Neural progenitor cell (in vitro differentiated cells): ENCODE data around the gene PRSS38. TPM values are rescaled to one million over a fixed set of nuclear protein-coding genes. Genes with fewer than 3 reads are reported as not detected.

Experiments
- DNase-seq: peaks from one replicate; pipeline ENCODE4 v3.0.0-alpha.2; 2016; ENCODE audit warnings: low spot score
- H2AFZ ChIP-seq: fragments of 200-600 bp; sonication (generic); replicated peaks from 2 replicates; pipeline ENCODE4 v1.6.1; 2016; ENCODE audit warnings: antibody characterized with exemption
- H3F3A ChIP-seq: fragments of 200-600 bp; sonication (generic); 2 replicates; pipeline ENCODE4 v1.6.1; 2016; ENCODE audit warnings: antibody characterized with exemption, low read depth
- H3K27ac ChIP-seq: fragments of 200-600 bp; sonication (generic); 2 replicates; pipeline ENCODE4 v1.5.1; 2016; ENCODE audit warnings: mild to moderate bottlenecking
- H3K27me3 ChIP-seq: fragments of 200-600 bp; sonication (generic); 2 replicates; pipeline ENCODE4 v1.6.1; 2016; ENCODE audit warnings: mild to moderate bottlenecking, moderate library complexity
- H3K36me3 ChIP-seq: fragments of 200-600 bp; sonication (generic); 2 replicates; pipeline ENCODE4 v1.5.1; 2016
- H3K4me1 ChIP-seq: fragments of 200-600 bp; sonication (generic); 2 replicates; pipeline ENCODE4 v1.6.1; 2016; ENCODE audit warnings: mixed run types
- H3K4me2 ChIP-seq: fragments of 200-600 bp; sonication (generic); 2 replicates; pipeline ENCODE4 v1.6.1; 2016
- H3K4me3 ChIP-seq: fragments of 200-600 bp; sonication (generic); 2 replicates; pipeline ENCODE4 v1.5.1; 2016
- H3K79me2 ChIP-seq: fragments of 200-600 bp; sonication (generic); 2 replicates; pipeline ENCODE4 v1.6.1; 2016; ENCODE audit warnings: low read depth
- H3K9ac ChIP-seq: fragments of 200-600 bp; sonication (generic); 2 replicates; pipeline ENCODE4 v1.6.1; 2016
- H3K9me3 ChIP-seq: fragments of 200-600 bp; sonication (generic); 2 replicates; pipeline ENCODE4 v1.5.1; 2016; ENCODE audit warnings: low read depth
- H4K20me1 ChIP-seq: fragments of 200-600 bp; sonication (generic); 2 replicates; pipeline ENCODE4 v1.6.1; 2016; ENCODE audit warnings: low read depth
- H3K27ac Mint-ChIP-seq: 3 replicates; pipeline ENCODE4 v1.8.0; 2021; ENCODE audit warnings: mixed read lengths
- H3K27me3 Mint-ChIP-seq: 2 replicates; pipeline ENCODE4 v1.8.0; 2022; ENCODE audit warnings: low read depth, mild to moderate bottlenecking, inconsistent platforms, moderate library complexity, mixed read lengths; ENCODE audit not compliant: insufficient read depth
- H3K36me3 Mint-ChIP-seq: 3 replicates; pipeline ENCODE4 v1.8.0; 2021; ENCODE audit warnings: mixed read lengths
- H3K4me1 Mint-ChIP-seq: 3 replicates; pipeline ENCODE4 v1.8.0; 2021; ENCODE audit warnings: mixed read lengths
- H3K4me3 Mint-ChIP-seq: 3 replicates; pipeline ENCODE4 v1.8.0; 2021; ENCODE audit warnings: mild to moderate bottlenecking, moderate library complexity, mixed read lengths
- H3K9me3 Mint-ChIP-seq: 3 replicates; pipeline ENCODE4 v1.8.0; 2020; ENCODE audit warnings: mixed read lengths
- CTCF ChIP-seq: fragments of 200-600 bp; sonication (generic); IDR thresholded peaks from 2 replicates; pipeline ENCODE4 v1.5.1; 2017; ENCODE audit warnings: antibody characterized with exemption, mild to moderate bottlenecking
- EZH2 ChIP-seq: fragments of 200-600 bp; sonication (generic); IDR thresholded peaks from 2 replicates; pipeline ENCODE4 v1.6.1; 2017; ENCODE audit warnings: antibody characterized with exemption, mild to moderate bottlenecking, moderate library complexity
- EZH2phosphoT487 ChIP-seq: fragments of 200-600 bp; sonication (generic); IDR thresholded peaks from 2 replicates; pipeline ENCODE4 v1.6.1; 2017; ENCODE audit warnings: antibody characterized with exemption
- total RNA-seq: library from RNA; depleted of rRNA; stranded (reverse); fragments of >200 nt; gene quantifications from 2 replicates; pipeline ENCODE4 v1.2.3, GENCODE V29; 2015; ENCODE audit warnings: low replicate concordance

The PRSS38 gene
- total RNA-seq, 1 donor from 2014 or later, result not detected

GRCh38 chr1:227791425-227792143 lies 23.9 kb upstream of the PRSS38 start:
- H3K27ac Mint-ChIP-seq, result peak overlapping the region; percentile 73
- H3K4me3 Mint-ChIP-seq, result peak overlapping the region; percentile 46
- H3K4me1 ChIP-seq, result peaks cover 18% of the 10 kb centered on the region
- no peak overlapping the region for H3K4me3 ChIP-seq
- H4K20me1 ChIP-seq, result peaks cover under 1% of the 10 kb centered on the region
- TF ChIP-seq EZH2phosphoT487 (no peak), EZH2 (no peak), CTCF (no peak)
- no peaks in the 10 kb centered on the region for H3K9me3 ChIP-seq
- peaks cover 21% of the 10 kb centered on the region for H3K27me3 Mint-ChIP-seq
- H3K9me3 Mint-ChIP-seq, result no peaks in the 10 kb centered on the region
- H3K36me3 ChIP-seq, result no peaks in the 10 kb centered on the region
- no peak overlapping the region for H3K9ac ChIP-seq
- DNase-seq, result no peak
- peaks cover 16% of the 10 kb centered on the region for H3F3A ChIP-seq
- H3K27me3 ChIP-seq, result peaks cover 30% of the 10 kb centered on the region
- H3K4me2 ChIP-seq, result no peak overlapping the region
- H3K27ac ChIP-seq, result no peak overlapping the region
- no peak overlapping the region for H2AFZ ChIP-seq
- H3K36me3 Mint-ChIP-seq, result no peaks in the 10 kb centered on the region
- peaks cover 19% of the 10 kb centered on the region for H3K4me1 Mint-ChIP-seq
- no peaks in the 10 kb centered on the region for H3K79me2 ChIP-seq

- Histone ChIP-seq H3K27me3 (peaks cover 21% of the 10 kb centered on the region), H4K20me1 (no peaks in the 10 kb centered on the region), H3F3A (peaks cover 13% of the 10 kb centered on the region), H3K9ac (no peak overlapping the region), H3K4me3 (no peak overlapping the region), H3K79me2 (no peaks in the 10 kb centered on the region), H3K4me1 (peaks cover 18% of the 10 kb centered on the region), H2AFZ (no peak overlapping the region), H3K27ac (no peak overlapping the region), H3K4me2 (no peak overlapping the region), H3K36me3 (no peaks in the 10 kb centered on the region), H3K9me3 (no peaks in the 10 kb centered on the region)
- H3K4me1 Mint-ChIP-seq, result peaks cover 14% of the 10 kb centered on the region
- DNase-seq, result peak; percentile 38
- no peaks in the 10 kb centered on the region for H3K36me3 Mint-ChIP-seq
- H3K27me3 Mint-ChIP-seq, result peaks cover 20% of the 10 kb centered on the region
- no peaks in the 10 kb centered on the region for H3K9me3 Mint-ChIP-seq
- peak overlapping the region; percentile 73 for H3K27ac Mint-ChIP-seq
- TF ChIP-seq CTCF (peak; percentile 41), EZH2 (no peak)
- H3K4me3 Mint-ChIP-seq, result peak overlapping the region; percentile 6
These were observed 23.0 kb upstream of the PRSS38 start for GRCh38 chr1:227792216-227793078.

GRCh38 chr1:227793079-227793947 lies 22.2 kb upstream of the PRSS38 start:
- no peak overlapping the region for H3K27ac ChIP-seq
- H3K4me3 ChIP-seq, result no peak overlapping the region
- peak overlapping the region; percentile 66 for H3K4me2 ChIP-seq
- H3K9ac ChIP-seq, result no peak overlapping the region
- no peaks in the 10 kb centered on the region for H3K79me2 ChIP-seq
- no peak for DNase-seq
- peaks cover 17% of the 10 kb centered on the region for H3K27me3 ChIP-seq
- no peak overlapping the region for H3K4me3 Mint-ChIP-seq
- TF ChIP-seq EZH2, result no peak
- TF ChIP-seq EZH2phosphoT487, result no peak
- no peak for TF ChIP-seq CTCF
- no peaks in the 10 kb centered on the region for H3K36me3 Mint-ChIP-seq
- no peaks in the 10 kb centered on the region for H3K9me3 ChIP-seq
- H3K27me3 Mint-ChIP-seq, result peaks cover 21% of the 10 kb centered on the region
- H3K27ac Mint-ChIP-seq, result no peak overlapping the region
- H3F3A ChIP-seq, result peaks cover 9% of the 10 kb centered on the region
- H2AFZ ChIP-seq, result no peak overlapping the region
- no peaks in the 10 kb centered on the region for H3K9me3 Mint-ChIP-seq
- no peaks in the 10 kb centered on the region for H4K20me1 ChIP-seq
- H3K4me1 Mint-ChIP-seq, result peaks cover 14% of the 10 kb centered on the region
- no peaks in the 10 kb centered on the region for H3K36me3 ChIP-seq
- H3K4me1 ChIP-seq, result peaks cover 18% of the 10 kb centered on the region
